Upper lobe of left lung (tissue), 6 donors: Measurements from ENCODE around the gene ADAMTS3. TPM values are rescaled to one million over a fixed set of nuclear protein-coding genes. Genes with fewer than 3 reads are reported as not detected.

ENCODE experiments used
- ATAC-seq, 2 donors: fragments of 200-7000 bp; cut with Tn5 transposase; one replicate each; pipeline ENCODE4 v1.9.1; 2022; ENCODE audit warnings: mild to moderate bottlenecking in 2 of 2, moderate library complexity in 2 of 2; ENCODE audit not compliant: low FRiP score in 2 of 2
- DNase-seq, 2 donors: peaks; one replicate each; pipeline ENCODE4 v3.0.0-alpha.2; 2019 to 2020
- H3K27ac ChIP-seq, 4 donors: fragments of 200-600 bp; sonication (generic); one replicate each; pipeline ENCODE4 v1.5.1; 2016 to 2019
- H3K27me3 ChIP-seq, 4 donors: fragments of 200-600 bp; sonication (generic); one replicate each; pipeline ENCODE4 v1.5.1; 2017 to 2019
- H3K36me3 ChIP-seq, 4 donors: fragments of 200-600 bp; sonication (generic); one replicate each; pipeline ENCODE4 v1.5.1; 2016 to 2019
- H3K4me1 ChIP-seq, 4 donors: fragments of 200-600 bp; sonication (generic); one replicate each; pipeline ENCODE4 v1.5.1; 2018 to 2019
- H3K4me3 ChIP-seq, 4 donors: fragments of 200-600 bp; sonication (generic); one replicate each; pipeline ENCODE4 v1.5.1; 2017 to 2019; ENCODE audit warnings: mild to moderate bottlenecking in 2 of 4, moderate library complexity in 1 of 4
- H3K9me3 ChIP-seq, 4 donors: fragments of 200-600 bp; sonication (generic); one replicate each; pipeline ENCODE4 v1.5.1; 2018 to 2019
- EP300 ChIP-seq, 4 donors: sonication (generic); formaldehyde crosslinking; IDR thresholded peaks; one replicate each; pipeline ENCODE4 v1.5.1; 2017; ENCODE audit warnings: antibody characterized with exemption in 4 of 4, control low read depth in 2 of 4
- POLR2A ChIP-seq, 4 donors: fragments of 450-650 bp; IDR thresholded peaks; one replicate each; pipeline ENCODE4 v1.5.1; 2016 to 2017; ENCODE audit warnings: antibody characterized with exemption in 4 of 4, mild to moderate bottlenecking in 2 of 4
- POLR2AphosphoS5 ChIP-seq, 2 donors: sonication (generic); formaldehyde crosslinking; IDR thresholded peaks; one replicate each; pipeline ENCODE4 v1.5.1; 2017; ENCODE audit warnings: antibody characterized with exemption in 2 of 2
- WGBS, 2 donors: methylation state at CpG; one replicate each; pipeline ENCODE4 v1.1.5; 2017 to 2018; 5-methylcytosine and 5-hydroxymethylcytosine counted together
- total RNA-seq, 6 donors: library from RNA; depleted of rRNA in 4 of 6; stranded (reverse); fragments of >200 nt in 4 of 6; gene quantifications; one replicate each; pipeline versions ENCODE4 v1.1.0 to v1.2.1, GENCODE V29; 2016 to 2021
- TF ChIP-seq, protein P1 (sequence below), 6 experiments: fragments of 450-650 bp in 4 of 6; fragments of 200-600 bp in 2 of 6; sonication (generic) in 2 of 6; IDR thresholded peaks; one replicate each; pipeline ENCODE4 v1.5.1; 2016 to 2019; ENCODE audit warnings: antibody characterized with exemption in 6 of 6
- donor health status: DM: no; HTN: no; CAD: no; lungs with moderate emphysema.
- donor health status: DM: no; HTN: yes; CAD: no; lungs with severe emphysema.

Gene ADAMTS3
- total RNA-seq, 6 donors from 2014 or later = 1.0 to 5.2 (median 2.3) TPM

DNA sequence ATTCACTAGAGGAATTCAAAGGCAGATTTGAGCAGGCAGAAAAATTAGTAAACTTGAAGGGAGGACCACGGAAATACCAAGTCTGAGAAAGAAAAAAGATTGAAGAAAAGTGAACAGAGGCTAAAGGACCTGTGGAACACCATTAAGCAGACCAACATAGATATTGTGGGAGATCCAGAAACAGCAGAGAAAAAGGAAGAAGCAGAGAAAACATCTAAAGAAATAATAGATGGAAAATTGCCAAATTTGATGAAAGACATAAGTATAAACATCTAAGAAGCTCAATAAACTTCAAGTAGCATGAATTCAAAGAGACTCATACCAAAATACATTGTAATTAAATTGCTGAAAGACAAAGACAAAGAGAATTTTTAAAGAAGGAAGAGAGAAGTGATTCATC lies 31.0 kb downstream of the ADAMTS3 start:
- WGBS, 2 donors = 81 to 83% methylated on average over 1 of the region's 1 CpG
- no peak for ATAC-seq
- no peak for TF ChIP-seq POLR2AphosphoS5 (IDR thresholded peaks at IDR 0.05)
- TF ChIP-seq POLR2A (IDR thresholded peaks at IDR 0.05) = no peak

DNA sequence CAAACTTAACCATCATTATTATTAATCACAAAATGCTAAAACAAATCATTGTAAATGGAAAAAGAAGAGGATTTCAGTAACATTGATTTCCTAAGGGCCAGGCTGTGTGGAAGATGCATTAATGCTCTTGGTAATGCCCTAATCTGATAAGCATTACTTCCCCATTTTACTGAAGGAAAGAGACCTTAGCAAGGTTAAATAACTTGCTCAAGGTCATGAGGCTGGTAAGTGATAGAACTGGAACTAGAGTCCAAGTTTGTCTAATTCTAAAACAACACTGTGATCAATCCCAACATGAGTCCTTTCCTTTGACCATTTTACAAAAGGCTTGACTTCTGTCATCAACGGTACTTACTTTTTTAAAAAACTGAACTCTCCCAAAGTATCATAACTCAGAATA lies 32.6 kb downstream of the ADAMTS3 start:
- H3K9me3 ChIP-seq = no peaks in the 10 kb centered on the region
- no peak for ATAC-seq
- H3K27ac ChIP-seq = no peak overlapping the region
- H3K4me1 ChIP-seq = no peaks in the 10 kb centered on the region
- no peaks in the 10 kb centered on the region for H3K27me3 ChIP-seq
- WGBS, 2 donors = 94 to 100% methylated on average over 1 of the region's 1 CpG
- TF ChIP-seq POLR2AphosphoS5 (IDR thresholded peaks at IDR 0.05) (no peak), EP300 (IDR thresholded peaks at IDR 0.05) (no peak), POLR2A (IDR thresholded peaks at IDR 0.05) (no peak)
- TF ChIP-seq, protein P1, sequence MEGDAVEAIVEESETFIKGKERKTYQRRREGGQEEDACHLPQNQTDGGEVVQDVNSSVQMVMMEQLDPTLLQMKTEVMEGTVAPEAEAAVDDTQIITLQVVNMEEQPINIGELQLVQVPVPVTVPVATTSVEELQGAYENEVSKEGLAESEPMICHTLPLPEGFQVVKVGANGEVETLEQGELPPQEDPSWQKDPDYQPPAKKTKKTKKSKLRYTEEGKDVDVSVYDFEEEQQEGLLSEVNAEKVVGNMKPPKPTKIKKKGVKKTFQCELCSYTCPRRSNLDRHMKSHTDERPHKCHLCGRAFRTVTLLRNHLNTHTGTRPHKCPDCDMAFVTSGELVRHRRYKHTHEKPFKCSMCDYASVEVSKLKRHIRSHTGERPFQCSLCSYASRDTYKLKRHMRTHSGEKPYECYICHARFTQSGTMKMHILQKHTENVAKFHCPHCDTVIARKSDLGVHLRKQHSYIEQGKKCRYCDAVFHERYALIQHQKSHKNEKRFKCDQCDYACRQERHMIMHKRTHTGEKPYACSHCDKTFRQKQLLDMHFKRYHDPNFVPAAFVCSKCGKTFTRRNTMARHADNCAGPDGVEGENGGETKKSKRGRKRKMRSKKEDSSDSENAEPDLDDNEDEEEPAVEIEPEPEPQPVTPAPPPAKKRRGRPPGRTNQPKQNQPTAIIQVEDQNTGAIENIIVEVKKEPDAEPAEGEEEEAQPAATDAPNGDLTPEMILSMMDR (IDR thresholded peaks at IDR 0.05) = no peak
- no peak for DNase-seq
- H3K36me3 ChIP-seq = no peaks in the 10 kb centered on the region
- H3K4me3 ChIP-seq = no peak overlapping the region

More for the DNA sequence above, 31.0 kb downstream of the ADAMTS3 start:
- no peaks in the 10 kb centered on the region for H3K27me3 ChIP-seq
- H3K9me3 ChIP-seq = no peaks in the 10 kb centered on the region
- DNase-seq = no peak
- H3K4me3 ChIP-seq = no peak overlapping the region
- H3K27ac ChIP-seq = no peak overlapping the region
- no peaks in the 10 kb centered on the region for H3K36me3 ChIP-seq
- H3K4me1 ChIP-seq = no peaks in the 10 kb centered on the region

GRCh38 chr4:72531768-72532290 lies 37.2 kb downstream of the ADAMTS3 start:
- Histone ChIP-seq H3K27me3 (no peaks in the 10 kb centered on the region), H3K4me3 (no peak overlapping the region), H3K36me3 (no peaks in the 10 kb centered on the region), H3K4me1 (no peaks in the 10 kb centered on the region), H3K9me3 (no peaks in the 10 kb centered on the region), H3K27ac (no peak overlapping the region)
- ATAC-seq = no peak
- no peak for DNase-seq
- TF ChIP-seq EP300 (IDR thresholded peaks at IDR 0.05) (no peak), POLR2AphosphoS5 (IDR thresholded peaks at IDR 0.05) (no peak), POLR2A (IDR thresholded peaks at IDR 0.05) (no peak)
- TF ChIP-seq, protein P1 (IDR thresholded peaks at IDR 0.05) = no peak
- WGBS, 2 donors = 100% methylated on average over 1 of the region's 1 CpG

GRCh38 chr4:72531322-72531721 lies 37.7 kb downstream of the ADAMTS3 start:
- H3K9me3 ChIP-seq = no peaks in the 10 kb centered on the region
- no peaks in the 10 kb centered on the region for H3K36me3 ChIP-seq
- no peak overlapping the region for H3K27ac ChIP-seq
- no peaks in the 10 kb centered on the region for H3K27me3 ChIP-seq
- no peak overlapping the region for H3K4me3 ChIP-seq
- ATAC-seq = no peak
- TF ChIP-seq POLR2AphosphoS5 (IDR thresholded peaks at IDR 0.05) (no peak), EP300 (IDR thresholded peaks at IDR 0.05) (no peak)
- TF ChIP-seq, protein P1 (IDR thresholded peaks at IDR 0.05) = no peak
- H3K4me1 ChIP-seq = no peaks in the 10 kb centered on the region
- 89 to 96% methylated on average over 3 of the region's 3 CpGs for WGBS, 2 donors
- DNase-seq = no peak

GRCh38 chr4:72529148-72529822 lies 39.7 kb downstream of the ADAMTS3 start:
- ATAC-seq (no peak), DNase-seq (no peak)
- WGBS, 2 donors = 95 to 96% methylated on average over 3 of the region's 3 CpGs
- H3K27me3 ChIP-seq = no peaks in the 10 kb centered on the region
- H3K4me3 ChIP-seq = no peak overlapping the region
- H3K9me3 ChIP-seq = no peaks in the 10 kb centered on the region
- no peaks in the 10 kb centered on the region for H3K36me3 ChIP-seq
- H3K4me1 ChIP-seq = peaks cover 0 to 4% (median 2%) of the 10 kb centered on the region in 4 donors
- TF ChIP-seq EP300 (IDR thresholded peaks at IDR 0.05) (no peak), POLR2AphosphoS5 (IDR thresholded peaks at IDR 0.05) (no peak), POLR2A (IDR thresholded peaks at IDR 0.05) (no peak)
- TF ChIP-seq, protein P1 (IDR thresholded peaks at IDR 0.05) = no peak
- H3K27ac ChIP-seq = no peak overlapping the region
